Panc1 (cell line): ENCODE measurements around the gene ITGB2.

Experiments used
- SIN3A ChIP-seq: IDR thresholded peaks from 2 replicates; pipeline ENCODE4 v1.6.1; 2012; ENCODE audit warnings: low read depth, mild to moderate bottlenecking, low read length, moderate library complexity, borderline replicate concordance; ENCODE audit not compliant: insufficient read depth
- TF ChIP-seq, protein P1 (sequence below): fragments of 450-650 bp; IDR thresholded peaks from 2 replicates; pipeline ENCODE4 v1.5.1; 2017; ENCODE audit warnings: mild to moderate bottlenecking

DNA sequence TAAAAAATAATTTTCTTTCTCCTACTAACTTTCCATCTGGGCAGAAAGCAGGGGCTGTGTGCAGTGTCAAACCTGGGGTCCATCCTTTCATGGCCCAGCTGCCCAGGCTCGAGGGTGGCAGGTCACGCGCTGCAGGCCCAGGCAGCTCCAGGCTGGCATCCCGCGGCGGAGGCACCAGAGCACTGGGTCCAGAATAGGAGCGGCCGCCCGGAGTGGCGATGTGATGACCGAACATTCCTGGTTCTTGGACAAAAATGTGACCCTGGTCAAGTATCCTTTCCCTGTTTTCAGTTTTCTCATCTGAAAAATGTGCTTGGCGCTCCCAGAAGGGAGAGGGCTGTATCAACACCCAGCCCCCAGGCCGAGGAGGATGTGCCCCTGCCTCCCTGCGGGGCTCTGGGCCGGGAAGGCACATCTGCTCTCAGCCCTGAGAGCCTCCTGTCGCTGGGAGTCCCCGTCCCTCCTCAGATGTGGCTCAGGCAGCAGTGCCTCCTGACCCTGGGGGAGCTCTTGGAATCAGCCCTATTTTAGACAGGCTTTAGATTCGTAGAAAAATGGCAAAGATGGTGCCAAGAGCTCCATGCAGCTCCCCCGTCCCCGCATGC is 48.5 kb upstream of the ITGB2 start:
- TF ChIP-seq, protein P1, sequence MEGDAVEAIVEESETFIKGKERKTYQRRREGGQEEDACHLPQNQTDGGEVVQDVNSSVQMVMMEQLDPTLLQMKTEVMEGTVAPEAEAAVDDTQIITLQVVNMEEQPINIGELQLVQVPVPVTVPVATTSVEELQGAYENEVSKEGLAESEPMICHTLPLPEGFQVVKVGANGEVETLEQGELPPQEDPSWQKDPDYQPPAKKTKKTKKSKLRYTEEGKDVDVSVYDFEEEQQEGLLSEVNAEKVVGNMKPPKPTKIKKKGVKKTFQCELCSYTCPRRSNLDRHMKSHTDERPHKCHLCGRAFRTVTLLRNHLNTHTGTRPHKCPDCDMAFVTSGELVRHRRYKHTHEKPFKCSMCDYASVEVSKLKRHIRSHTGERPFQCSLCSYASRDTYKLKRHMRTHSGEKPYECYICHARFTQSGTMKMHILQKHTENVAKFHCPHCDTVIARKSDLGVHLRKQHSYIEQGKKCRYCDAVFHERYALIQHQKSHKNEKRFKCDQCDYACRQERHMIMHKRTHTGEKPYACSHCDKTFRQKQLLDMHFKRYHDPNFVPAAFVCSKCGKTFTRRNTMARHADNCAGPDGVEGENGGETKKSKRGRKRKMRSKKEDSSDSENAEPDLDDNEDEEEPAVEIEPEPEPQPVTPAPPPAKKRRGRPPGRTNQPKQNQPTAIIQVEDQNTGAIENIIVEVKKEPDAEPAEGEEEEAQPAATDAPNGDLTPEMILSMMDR = no peak
- no peak for TF ChIP-seq SIN3A
